Stimulated activated CD8-positive, alpha-beta memory T cell treated with anti-CD3 and anti-CD28 coated beads, Interleukin-12 subunit alpha, Interleukin-12 subunit beta, amount 100 ng/mL, for 24 hours (primary cell): Measurements from ENCODE around the gene NXPH3.
"Not testable (repeated sequence)": the region's sequence is repeated elsewhere in the genome, so short reads cannot be mapped to it uniquely, and the experiment has no call there.

Experiments used
- DNase-seq: peaks from one replicate; pipeline ENCODE4 v3.0.0-alpha.2; 2020; ENCODE audit errors: extremely low read depth

Gene NXPH3

DNA sequence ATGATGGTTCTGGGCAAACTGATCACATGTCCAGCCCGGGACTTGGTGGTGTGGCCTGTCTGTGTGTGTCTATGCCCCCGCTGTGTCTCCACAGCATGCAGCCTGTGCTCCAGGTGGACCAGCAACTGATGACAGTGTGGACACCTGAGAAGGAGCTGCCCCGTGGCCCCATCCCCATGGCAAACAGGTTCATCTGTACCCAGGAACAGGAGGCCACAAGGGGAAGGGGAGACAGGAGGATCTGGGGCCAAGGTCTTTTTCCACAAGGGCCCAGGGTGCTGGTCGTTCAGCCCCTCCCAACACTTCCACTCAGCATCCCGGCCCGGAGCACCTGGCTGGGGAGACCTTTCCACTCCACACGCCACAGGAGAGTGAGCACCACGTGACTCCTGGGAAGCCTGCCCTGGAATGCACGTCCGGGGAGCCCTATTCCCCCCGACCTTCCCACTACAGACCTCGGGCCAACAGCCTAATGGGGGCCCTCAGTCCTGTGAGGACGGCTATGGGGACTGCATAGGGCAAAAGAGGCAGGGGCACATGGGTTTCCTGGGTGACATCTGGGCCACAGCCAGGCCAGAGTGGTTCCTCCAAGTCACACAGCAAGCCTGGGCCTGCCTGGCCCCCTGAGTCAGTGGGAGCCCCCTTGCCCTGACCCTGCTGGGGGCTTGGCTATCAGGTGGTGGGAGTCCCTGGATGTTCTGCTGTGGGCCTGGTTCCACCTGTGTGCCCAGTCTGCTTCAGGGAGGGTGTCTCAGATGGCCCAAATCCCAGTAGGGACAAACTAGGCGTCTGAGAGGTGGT lies 20.8 kb upstream of the NXPH3 start:
- DNase-seq, result no peak

DNA sequence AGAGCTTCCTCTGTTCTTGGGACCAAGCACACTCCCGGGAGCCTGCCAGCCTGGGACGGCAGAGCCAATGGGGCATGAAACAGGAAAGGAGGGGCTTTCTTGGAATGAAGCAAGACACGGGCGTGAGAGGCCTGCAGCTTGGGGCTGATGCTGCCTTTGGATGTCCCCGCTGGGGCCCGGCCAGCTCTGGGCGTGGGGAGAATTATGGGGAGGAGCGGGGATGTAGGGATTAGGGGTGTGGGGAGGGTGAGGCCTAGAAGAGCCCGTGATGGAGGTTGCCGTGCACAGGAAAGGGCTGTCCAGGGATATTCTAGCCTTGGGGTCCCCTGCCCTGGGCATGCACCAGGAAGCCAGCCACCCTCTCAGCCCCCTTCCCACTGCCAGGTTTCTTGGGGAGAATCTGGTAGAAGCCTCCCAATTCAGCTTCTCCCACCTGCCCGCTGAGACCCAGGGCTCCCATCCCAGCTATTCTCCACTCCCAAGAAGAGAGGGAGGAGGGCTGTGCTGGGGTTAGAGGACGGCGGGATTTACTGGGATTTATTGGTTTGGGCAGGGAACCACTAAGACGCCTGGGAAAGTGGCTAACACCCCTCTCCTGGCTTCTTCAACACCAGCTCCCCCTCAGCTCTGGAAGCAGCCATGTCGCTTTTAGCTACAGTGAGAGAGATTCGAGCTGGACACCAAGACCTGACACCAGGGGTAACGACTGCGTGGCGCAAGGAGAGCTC lies 20.0 kb upstream of the NXPH3 start:
- DNase-seq, result no peak

DNA sequence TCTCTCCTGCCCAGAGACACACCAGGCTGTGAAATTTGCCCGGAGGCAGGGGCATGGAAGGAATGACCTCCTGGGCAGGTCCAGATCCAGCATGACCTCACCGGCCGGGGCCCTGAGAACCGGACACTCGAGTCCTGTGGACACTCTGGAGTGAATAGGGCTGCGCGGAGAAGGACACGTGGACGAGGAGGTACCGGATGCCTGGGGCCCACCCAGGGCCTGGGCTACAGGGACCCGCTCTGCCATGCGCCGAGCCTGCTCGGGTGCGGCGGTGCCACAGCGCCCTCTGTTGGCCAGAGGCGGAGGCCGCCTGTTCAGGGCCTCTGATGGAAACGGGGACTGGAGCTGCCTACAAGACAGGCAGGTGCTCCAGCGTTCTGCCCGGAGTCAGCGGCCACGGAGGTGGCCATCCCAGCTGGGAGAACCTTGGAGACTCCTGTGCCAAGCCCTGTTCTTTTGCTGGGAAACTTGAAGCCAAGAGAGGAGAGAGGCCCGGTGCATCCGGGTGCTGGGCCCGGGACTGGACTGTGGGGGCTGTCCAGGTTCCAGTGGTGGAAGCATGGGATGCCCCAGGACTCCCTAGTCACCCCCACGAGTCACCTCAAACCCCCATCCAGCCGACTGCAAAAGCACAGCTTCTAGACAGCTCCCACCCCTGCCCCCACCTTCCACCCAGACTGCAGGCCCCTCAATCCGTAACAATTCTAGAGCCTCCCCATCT lies 19.3 kb upstream of the NXPH3 start:
- DNase-seq, result peak; percentile 56

DNA sequence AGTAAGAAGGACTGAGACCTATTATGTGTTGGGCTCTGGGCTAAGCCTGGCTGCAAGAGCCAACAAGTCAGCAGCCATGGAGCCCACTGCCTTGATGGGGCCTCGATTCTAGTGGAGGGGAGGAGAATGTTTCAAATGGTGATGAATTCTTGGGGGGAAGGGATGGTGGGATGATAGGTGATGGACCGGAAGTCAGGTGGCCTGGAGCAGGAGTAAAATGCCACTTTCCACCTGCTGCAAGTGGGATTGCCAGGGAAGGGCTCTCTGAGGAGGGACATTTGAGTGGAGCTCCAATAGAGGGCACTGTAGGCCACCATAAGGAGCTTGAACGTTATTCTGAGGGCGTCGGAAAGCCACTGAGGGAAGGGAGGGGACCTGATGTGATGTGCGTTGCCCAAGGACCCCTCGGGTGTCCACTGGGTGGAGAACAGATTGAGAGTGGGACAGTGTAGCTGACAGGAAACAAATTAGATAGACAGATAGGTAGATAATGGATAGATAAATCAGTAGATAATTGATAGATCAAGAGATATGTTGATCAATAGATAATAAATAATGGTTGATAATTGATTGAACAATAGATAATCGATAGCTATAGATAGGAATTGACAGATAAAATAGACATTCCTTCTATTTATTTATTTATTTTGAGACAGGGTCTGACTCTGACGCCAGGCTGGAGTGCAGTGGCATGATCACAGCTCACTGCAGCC lies 18.2 kb upstream of the NXPH3 start:
- no peak for DNase-seq

DNA sequence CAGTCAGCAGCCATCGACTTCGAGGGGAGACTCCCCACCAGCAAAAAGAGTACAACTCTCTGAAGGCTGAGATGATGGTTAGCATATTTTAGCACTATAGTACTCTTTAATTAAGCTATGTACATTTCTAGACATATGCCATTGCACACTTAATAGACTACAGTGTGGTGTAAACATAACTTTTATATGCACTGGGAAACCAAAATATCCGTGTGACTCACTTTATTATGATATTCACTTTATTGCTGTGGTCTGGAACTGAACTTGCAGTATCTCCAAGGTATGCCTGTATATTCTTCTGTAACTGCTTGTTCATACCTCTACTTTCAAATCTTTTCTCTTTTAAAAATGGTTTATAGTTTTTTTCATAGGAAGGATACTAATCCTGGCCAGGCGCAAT lies 11.0 kb upstream of the NXPH3 start:
- DNase-seq, result no peak

DNA sequence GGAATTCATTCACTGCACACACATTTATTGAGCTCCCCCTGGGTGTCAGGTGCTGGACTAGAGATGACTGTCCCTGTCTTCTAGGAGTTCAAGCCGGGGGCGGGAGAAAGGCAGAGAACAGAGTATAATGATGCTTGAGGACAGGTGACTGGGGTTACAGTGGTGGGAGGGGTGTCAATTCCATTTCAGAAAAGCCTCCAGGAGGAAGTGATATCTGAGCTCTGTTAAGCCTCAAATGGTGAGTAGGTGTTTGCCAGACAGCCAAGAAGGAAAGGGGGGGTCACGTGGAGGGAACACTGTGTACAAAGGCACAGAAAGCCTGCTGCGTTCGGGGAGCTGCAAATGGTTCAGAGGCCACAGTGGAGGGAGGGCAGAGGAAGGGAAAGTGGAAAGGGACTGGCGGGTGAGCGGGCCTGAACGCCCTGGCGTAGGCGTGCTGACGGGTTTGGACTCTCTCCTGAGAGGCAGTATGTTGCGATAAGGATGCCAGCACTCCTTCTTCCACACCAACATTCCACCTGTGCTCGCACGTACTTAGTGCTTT lies 9.7 kb upstream of the NXPH3 start:
- DNase-seq, result no peak

DNA sequence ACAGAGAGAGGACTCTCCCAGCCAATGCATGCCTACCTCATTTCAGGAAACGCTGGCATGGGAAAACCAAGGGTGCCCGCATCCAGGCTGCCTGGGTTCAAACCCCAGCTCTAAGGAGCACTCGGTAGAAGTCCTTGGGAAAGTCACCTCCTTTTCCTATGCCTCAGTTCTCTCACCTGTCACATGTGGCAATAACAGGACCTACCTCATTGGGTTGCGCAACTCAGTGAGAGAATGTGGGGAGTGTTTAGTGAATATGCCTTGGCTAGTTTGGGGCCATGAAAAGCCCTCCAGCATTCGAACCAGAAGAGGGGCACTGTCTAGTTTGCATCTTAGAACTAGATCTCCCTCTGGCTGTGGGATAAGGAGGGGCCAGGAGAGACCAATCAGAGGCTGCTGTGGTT lies 9.0 kb upstream of the NXPH3 start:
- DNase-seq, result no peak

DNA sequence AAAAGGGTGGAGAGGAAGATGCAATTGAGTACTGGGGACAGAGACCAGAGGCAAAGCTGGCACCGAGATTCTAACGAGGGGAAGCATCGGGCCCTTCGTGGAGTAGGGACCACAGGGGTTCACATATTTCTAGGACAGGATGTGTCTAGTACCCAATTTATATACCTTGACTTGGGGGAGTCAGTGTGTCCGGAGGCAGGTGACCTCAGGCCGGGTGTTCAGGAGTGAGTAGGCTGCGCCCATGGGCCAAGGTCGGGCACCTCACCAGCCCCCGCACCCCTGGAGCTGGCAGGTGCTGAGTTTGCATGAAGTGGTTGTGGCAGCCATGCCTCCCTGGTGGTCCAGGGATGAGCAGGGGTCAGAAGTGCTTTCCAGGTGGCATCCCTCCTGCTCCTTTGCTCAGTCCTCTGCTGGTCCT lies 8.6 kb upstream of the NXPH3 start:
- DNase-seq, result no peak

DNA sequence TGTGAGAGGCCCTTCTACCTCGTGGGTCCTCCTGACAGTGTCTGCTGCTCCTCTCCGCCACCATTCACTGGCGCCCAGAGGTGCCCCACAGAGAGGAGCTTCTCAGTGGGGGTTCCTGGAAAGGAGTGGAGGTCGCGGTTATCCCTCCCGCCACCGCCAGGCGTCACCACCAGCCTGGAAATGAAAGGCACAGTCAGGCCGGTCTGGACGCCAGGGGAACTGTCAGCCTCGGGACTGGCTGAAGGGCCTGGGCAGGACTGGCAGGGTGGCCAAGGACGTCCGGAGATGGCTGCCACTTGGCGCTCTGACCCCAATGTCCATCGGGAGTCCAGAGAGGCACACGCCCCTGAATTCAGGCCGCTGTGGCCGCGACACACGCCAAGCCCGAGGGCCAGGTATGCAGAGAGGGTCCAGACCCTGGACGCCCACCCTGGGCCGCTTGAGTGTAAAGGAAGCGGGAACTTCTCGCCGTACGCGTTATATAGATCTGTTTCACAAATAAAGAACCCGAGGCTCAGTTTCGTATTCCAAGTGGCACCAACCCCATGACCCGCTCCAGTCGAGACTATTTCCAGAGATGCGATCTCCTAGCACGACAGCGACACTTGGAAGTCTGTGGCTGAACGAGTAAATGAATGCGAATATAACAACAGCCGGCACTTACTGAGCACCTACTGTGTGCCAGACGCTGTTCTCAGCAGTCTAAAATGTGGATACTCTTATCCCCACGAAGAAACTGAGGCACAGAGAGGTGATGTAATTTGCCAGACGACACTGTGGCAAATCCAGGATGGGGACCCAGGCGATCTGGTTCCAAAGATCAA lies 7.6 kb upstream of the NXPH3 start:
- DNase-seq, result peak; percentile 52

DNA sequence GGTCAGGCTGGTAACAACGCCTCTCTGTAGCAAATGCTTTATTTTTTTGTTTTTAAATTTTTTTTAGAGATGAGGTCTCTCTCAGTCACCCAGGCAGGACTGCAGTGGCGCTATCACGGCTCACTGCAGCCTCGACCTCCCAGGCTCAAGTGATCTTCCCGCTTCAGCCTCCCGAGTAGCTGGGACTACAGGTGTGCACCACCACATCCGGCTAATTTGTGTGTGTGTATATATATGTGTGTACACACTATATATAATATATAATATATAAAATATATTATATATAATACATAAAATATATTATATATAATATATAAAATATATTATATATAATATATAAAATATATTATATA lies 7.0 kb upstream of the NXPH3 start:
- not testable (repeated sequence) for DNase-seq

DNA sequence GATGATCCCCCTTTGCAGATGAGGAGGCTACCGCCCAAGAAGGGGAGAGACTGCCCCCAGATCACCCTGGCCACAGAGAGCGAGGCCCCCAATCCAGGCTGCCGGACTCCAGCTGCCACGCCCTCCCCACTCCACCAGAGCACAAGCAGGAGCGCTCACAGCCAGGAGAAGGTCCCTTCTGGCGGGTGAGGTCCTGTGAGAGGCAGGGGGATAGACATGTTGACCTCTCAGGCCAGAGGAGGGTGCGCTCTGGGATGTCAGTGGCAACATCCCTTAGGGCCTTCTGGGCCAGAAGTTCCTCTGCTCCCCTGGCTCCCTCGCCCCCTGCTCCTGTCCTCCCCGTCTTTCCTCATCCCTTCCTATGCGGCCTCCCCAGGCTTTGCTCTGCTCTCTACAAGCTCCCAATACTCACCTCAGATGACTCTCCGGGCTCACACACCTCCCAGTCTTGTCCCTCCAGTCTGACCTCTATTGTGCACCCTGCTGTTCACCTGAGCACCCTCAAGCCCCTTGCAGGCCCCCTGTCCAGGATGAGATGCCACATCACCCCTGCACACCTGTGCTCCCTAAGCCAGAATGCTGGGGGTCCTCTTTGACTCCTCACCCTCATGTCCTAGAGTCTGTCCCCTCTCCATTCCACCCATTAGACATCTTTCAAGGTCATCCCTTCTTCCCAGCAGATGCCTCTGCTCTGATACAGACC lies 5.0 kb upstream of the NXPH3 start:
- no peak for DNase-seq

DNA sequence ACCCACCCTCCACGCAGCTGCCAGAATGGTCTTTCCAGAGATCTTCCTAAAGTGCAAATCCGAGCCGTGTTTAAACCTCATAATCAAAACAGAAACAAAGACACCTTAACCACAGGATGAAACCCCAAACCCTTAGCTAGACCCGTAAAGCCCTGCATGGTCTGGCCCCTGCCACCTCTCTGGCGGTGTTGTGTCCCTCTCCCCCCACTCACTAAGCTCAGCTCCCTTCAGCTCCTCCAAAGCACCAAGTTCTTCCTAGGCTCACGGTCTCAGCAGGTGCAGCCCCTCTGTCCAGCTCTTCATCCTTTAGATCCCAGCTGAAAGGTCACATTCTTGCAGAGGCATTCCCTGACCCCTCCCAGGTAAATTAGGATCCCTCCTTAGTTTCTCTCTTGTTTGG lies 4.4 kb upstream of the NXPH3 start:
- DNase-seq, result no peak

DNA sequence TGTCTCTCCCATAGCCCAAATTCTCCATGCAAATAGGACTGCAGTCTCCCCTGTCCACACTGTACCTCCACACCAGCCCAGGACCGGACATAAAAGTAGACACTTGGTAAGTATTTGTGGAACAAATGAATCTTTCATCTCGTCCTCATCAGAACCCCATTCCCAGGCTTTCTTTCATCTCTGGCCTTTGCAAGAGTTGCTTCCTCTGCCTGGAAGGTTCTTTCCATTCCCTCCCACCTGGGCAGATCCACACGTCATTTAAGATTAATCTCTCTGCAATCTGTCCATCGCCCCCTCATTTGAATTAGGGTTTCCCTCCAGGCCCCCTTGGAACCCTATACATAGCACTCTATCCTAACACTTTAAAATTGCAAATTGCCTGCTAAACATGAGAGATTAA lies 3.9 kb upstream of the NXPH3 start:
- no peak for DNase-seq

DNA sequence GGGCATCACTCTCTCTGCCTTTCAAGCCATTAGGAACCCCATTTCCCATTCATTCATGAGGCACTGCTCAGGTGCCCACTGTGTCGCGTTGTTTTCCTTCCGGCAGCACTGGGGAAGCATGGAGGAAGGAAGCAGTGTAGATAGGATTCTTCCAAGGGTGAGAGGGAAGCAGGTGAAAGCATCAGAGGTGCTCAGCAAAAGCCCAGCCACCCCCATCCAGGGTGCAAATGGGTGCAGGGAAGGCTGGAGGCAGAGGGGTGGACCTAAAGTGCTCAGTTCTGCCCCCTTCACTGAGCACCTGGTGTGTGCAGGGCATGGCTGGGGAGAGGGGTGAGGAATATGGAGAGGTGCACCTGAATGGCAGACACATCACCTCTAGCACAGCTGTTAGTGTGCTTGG lies 3.4 kb upstream of the NXPH3 start:
- no peak for DNase-seq

DNA sequence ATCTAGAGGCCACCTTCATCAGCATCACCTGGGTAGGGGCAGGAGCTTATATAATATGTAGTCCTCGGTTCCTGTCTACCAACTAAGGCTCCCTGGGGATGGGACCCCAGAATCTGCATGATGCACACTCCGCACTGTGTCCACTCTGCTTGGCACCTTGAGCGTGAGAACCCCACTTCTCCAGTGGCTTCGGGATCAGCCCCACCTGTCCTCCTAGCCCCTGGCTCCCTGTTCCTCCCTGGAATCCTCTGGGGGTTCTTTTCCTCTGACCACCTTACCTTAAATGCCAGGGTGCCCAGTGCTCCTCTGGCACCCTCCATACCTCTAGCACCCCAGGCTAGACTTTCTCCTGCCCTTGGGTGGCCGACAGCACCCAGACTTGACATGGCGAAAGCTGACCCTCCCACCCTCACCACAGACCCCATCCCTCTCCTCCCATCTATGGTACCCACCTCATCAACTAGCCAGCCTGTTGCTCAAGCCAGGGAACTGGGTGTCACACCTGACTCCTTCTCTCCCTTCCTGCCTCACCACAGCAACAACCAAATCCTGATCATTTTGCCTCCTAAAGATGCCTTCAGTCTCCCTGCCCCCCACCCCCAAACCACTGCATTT lies 2.8 kb upstream of the NXPH3 start:
- no peak for DNase-seq

DNA sequence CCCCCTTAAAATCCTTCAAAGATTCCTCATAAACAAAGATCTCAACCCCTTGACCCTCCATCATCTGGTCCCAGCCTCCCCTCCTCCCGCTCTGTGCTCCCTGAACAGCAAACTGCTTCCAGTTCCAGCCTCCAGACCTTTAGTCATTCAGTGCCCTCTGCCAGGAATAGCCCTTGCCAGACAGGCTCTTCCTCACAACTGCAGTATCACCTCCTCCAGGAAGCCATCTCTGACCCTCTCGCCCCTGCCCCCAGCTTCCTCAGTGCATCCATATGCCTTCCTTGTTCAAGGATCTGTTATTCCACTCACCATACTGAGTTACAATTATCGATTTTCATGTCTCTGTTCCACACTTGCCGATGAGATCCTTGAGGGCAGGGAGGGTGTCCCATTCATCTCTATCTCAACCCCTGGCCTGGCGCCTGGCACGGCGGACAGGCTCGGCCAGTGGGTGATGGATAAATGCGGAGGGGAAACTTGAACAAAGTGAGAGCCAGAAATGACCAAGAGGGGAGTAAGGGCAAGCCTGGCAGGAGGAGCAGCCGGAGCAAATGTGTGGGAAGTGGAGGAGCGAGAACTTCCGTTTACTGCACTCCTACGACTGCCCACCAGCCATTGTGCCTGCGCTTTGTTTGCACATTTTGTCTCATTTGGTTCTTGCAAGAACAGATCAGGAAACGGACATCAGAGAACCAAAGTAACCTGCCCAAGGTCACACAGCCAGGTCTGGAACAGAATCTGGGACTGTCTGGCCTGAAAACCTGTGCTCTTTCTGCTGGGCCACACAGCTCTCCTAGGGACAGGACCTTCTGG lies 2.0 kb upstream of the NXPH3 start:
- no peak for DNase-seq

DNA sequence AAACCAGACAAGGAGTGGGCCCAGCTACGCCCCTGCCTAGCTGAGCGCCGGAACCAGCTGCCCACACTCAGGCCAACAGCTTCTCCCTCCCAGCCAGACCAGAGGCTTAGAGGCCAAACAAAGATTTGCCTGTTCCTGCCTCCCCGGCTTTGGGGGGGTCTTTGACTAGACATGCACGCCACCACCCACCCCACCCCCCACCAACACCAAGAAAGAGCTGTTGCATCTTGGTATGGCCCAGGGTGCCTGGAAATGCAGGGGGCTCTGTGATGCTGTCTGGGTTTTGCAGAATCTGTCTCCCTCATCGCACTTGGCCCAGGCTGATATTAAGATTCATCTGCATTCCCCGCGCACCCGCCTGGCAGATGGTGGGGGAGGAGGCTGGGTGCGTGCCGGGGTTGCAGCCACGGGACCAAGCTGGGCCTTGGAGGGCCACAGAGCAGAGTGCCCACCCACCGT lies 1.3 kb upstream of the NXPH3 start:
- no peak for DNase-seq

DNA sequence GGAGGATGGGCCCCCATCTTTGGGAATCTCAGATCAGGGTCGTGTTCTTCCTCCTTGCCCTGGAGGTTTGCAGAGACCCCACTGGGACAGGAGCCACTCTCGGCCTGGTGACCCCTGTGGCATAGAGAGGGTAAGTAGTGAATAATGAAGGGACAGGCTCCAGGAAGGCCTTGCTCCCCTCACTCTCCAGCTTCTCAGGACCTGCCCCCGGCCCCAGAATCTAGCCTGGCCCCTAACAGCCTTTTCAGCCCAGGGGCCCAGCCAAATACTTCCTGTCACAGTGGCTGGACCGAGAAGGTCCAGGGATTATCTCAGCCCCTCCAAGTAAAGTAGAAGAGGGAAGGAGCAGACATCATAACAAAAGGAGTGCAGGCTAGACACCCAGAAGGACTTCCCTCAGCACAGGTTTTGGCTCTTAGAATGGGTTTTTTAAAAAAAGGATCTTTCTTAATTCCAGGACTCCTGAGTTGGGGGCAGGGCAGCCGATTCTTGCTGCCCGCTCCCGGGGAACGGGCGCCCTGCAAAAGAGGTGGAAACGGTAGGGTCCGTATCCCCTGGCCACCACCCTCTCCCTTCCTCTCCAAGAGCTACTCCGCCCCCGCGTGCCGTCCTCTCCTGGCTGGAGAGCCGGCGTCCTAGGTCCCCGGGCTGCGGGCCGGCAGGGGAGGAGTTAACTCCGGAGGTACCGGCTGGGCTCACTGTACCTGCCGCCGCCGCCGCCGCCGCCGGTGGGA lies 559 bp upstream of the NXPH3 start:
- no peak for DNase-seq
